Panc1 (cell line): ENCODE data around the gene PLBD1. TPM values are rescaled to one million over a fixed set of nuclear protein-coding genes. Genes with fewer than 3 reads are reported as not detected.

ENCODE experiments used
- ATAC-seq: fragments of 200-7000 bp; cut with Tn5 transposase; 2 replicates; pipeline ENCODE4 v1.9.1; 2020; ENCODE audit warnings: mild to moderate bottlenecking, moderate library complexity
- BruUV-seq: library from RNA; stranded (reverse); fragments of 400-500 nt; replicated peaks from 2 replicates; lab custom pipeline; 2021; lab: Mats Ljungman, UMichigan
- CTCF ChIA-PET: fragments of 300-600 bp; sonication (Branson Sonifier 250); formaldehyde crosslinking; loops from one replicate; lab custom pipeline; 2022; ENCODE audit warnings: antibody characterized with exemption; lab: Charles Lee
- POLR2A ChIA-PET: fragments of 300-600 bp; sonication (Branson Sonifier 250); formaldehyde crosslinking; loops from one replicate; lab custom pipeline; 2022; ENCODE audit warnings: antibody characterized with exemption; lab: Charles Lee
- DNase-seq: peaks from one replicate; pipeline ENCODE4 v3.0.0-alpha.2; 2010; ENCODE audit warnings: low read depth, low spot score
- H3K27ac ChIP-seq: 2 replicates; pipeline ENCODE4 v1.5.1; 2011; ENCODE audit warnings: mild to moderate bottlenecking, low read length, inconsistent platforms
- H3K27me3 ChIP-seq: fragments of 200-500 bp; sonication (Bioruptor generic); 2 replicates; pipeline ENCODE4 v1.6.0; 2014; ENCODE audit warnings: low read length, inconsistent platforms; ENCODE audit not compliant: control insufficient read depth, insufficient read depth
- H3K36me3 ChIP-seq: fragments of 200-500 bp; sonication (Bioruptor generic); 2 replicates; pipeline ENCODE4 v1.5.1; 2014; ENCODE audit warnings: inconsistent platforms, mild to moderate bottlenecking, low read length, moderate library complexity; ENCODE audit not compliant: control insufficient read depth, insufficient read depth
- H3K4me1 ChIP-seq: 2 replicates; pipeline ENCODE4 v1.5.1; 2011; ENCODE audit warnings: inconsistent platforms, mild to moderate bottlenecking, low read length, moderate library complexity; ENCODE audit not compliant: control insufficient read depth, insufficient read depth
- H3K4me3 ChIP-seq, 2 experiments: 2 replicates each; pipeline ENCODE4 v1.5.1; 2011 to 2012; ENCODE audit warnings: low read depth in 2 of 2, low read length in 2 of 2, mild to moderate bottlenecking in 2 of 2, inconsistent platforms in 1 of 2, moderate library complexity in 1 of 2
- H3K9me3 ChIP-seq: fragments of 200-500 bp; sonication (Bioruptor generic); 2 replicates; pipeline ENCODE4 v1.5.1; 2014; ENCODE audit warnings: low read depth, mild to moderate bottlenecking, inconsistent platforms, low read length, moderate library complexity; ENCODE audit not compliant: control insufficient read depth, insufficient read depth
- CTCF ChIP-seq: fragments of 450-650 bp; IDR thresholded peaks from 2 replicates; pipeline ENCODE4 v1.5.1; 2017; ENCODE audit warnings: mild to moderate bottlenecking
- POLR2AphosphoS5 ChIP-seq: IDR thresholded peaks from 2 replicates; pipeline ENCODE4 v1.6.1; 2012; ENCODE audit warnings: mild to moderate bottlenecking, low read depth, low read length, moderate library complexity
- SIN3A ChIP-seq: IDR thresholded peaks from 2 replicates; pipeline ENCODE4 v1.6.1; 2012; ENCODE audit warnings: low read depth, mild to moderate bottlenecking, low read length, moderate library complexity, borderline replicate concordance; ENCODE audit not compliant: insufficient read depth
- TCF7L2 ChIP-seq: IDR thresholded peaks from 2 replicates; pipeline ENCODE4 v1.6.1; 2011; ENCODE audit warnings: mild to moderate bottlenecking, low read depth, low read length, inconsistent platforms
- in situ Hi-C: cut with HindIII; loops from 2 replicates; pipeline ENCODE4 v1.10.0; 2016; ENCODE audit warnings: low sequenced_read_pairs, low pct_unique_long_range_greater_than_20kb
- intact Hi-C: fragments of 100-400 bp; cut with micrococcal nuclease; formaldehyde crosslinking; loops from one replicate; pipeline ENCODE4 v1.10.0; 2022; ENCODE audit not compliant: unreplicated experiment
- total RNA-seq: library from RNA; stranded (reverse); gene quantifications from one replicate; pipeline ENCODE4 v1.2.1, GENCODE V29; 2021; ENCODE audit not compliant: unreplicated experiment
- TF ChIP-seq, protein P1 (sequence below), 2 experiments: IDR thresholded peaks; 2 replicates each; pipeline ENCODE4 v1.6.1; 2011 to 2012; ENCODE audit warnings: low read depth in 2 of 2, control low read depth in 1 of 2, low read length in 1 of 2, mild to moderate bottlenecking in 1 of 2, moderate library complexity in 1 of 2; ENCODE audit not compliant: insufficient read depth in 1 of 2

PLBD1 gene
- total RNA-seq, 1 experiment from 2014 or later, result 37.8 TPM

DNA sequence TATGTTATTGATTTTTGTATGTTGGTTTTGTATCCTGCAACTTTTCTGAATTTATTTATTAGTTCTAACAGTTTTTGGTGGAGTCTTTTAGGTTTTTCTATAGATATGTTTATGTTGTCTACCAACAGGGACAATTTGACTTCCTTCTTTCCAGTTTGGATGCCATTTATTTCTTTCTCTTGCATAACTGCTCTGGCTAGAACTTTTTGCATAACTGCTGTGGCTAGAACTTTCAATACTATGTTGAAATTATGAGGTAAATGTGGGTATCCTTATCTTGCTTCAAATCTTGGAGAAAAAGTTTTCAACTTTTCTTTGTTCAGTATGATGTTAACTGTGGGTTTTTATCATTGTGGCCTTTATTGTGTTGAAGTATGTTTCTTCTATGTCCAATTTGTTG is 39.9 kb upstream of the PLBD1 start:
- POLR2A ChIA-PET, result no interaction called here
- in situ Hi-C loops (no loop called here), intact Hi-C loops (no loop called here)
- H3K27me3 ChIP-seq, result no peaks in the 10 kb centered on the region
- TF ChIP-seq, protein P1, sequence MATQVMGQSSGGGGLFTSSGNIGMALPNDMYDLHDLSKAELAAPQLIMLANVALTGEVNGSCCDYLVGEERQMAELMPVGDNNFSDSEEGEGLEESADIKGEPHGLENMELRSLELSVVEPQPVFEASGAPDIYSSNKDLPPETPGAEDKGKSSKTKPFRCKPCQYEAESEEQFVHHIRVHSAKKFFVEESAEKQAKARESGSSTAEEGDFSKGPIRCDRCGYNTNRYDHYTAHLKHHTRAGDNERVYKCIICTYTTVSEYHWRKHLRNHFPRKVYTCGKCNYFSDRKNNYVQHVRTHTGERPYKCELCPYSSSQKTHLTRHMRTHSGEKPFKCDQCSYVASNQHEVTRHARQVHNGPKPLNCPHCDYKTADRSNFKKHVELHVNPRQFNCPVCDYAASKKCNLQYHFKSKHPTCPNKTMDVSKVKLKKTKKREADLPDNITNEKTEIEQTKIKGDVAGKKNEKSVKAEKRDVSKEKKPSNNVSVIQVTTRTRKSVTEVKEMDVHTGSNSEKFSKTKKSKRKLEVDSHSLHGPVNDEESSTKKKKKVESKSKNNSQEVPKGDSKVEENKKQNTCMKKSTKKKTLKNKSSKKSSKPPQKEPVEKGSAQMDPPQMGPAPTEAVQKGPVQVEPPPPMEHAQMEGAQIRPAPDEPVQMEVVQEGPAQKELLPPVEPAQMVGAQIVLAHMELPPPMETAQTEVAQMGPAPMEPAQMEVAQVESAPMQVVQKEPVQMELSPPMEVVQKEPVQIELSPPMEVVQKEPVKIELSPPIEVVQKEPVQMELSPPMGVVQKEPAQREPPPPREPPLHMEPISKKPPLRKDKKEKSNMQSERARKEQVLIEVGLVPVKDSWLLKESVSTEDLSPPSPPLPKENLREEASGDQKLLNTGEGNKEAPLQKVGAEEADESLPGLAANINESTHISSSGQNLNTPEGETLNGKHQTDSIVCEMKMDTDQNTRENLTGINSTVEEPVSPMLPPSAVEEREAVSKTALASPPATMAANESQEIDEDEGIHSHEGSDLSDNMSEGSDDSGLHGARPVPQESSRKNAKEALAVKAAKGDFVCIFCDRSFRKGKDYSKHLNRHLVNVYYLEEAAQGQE (IDR thresholded peaks at IDR 0.05; ENCODE audit: insufficient read depth in 1 of 2, low read depth in 2 of 2, low read length in 1 of 2), result no peak
- no peak for TF ChIP-seq POLR2AphosphoS5
- no peak for TF ChIP-seq SIN3A
- TF ChIP-seq TCF7L2, result no peak
- TF ChIP-seq CTCF, result no peak
- ATAC-seq (no peak), DNase-seq (no peak)
- BruUV-seq, result no TSS peak
- H3K4me3 ChIP-seq, result no peak overlapping the region
- peaks cover 15% of the 10 kb centered on the region; the same call in 1 of the 2 replicates for H3K9me3 ChIP-seq
- CTCF ChIA-PET, result no interaction called here
- no peaks in the 10 kb centered on the region for H3K4me1 ChIP-seq
- H3K36me3 ChIP-seq, result no peaks in the 10 kb centered on the region
- no peak overlapping the region for H3K27ac ChIP-seq

- POLR2A ChIA-PET, result no interaction called here
- no TSS peak for BruUV-seq
- Histone ChIP-seq H3K4me1 (no peaks in the 10 kb centered on the region), H3K4me3 (no peak overlapping the region), H3K27ac (no peak overlapping the region), H3K36me3 (no peaks in the 10 kb centered on the region), H3K27me3 (no peaks in the 10 kb centered on the region), H3K9me3 (peaks cover 15% of the 10 kb centered on the region; the same call in 1 of the 2 replicates)
- CTCF ChIA-PET, result no interaction called here
- no peak for ATAC-seq
- TF ChIP-seq POLR2AphosphoS5, result no peak
- TF ChIP-seq SIN3A, result no peak
- TF ChIP-seq, protein P1 (IDR thresholded peaks at IDR 0.05; ENCODE audit: insufficient read depth in 1 of 2, low read depth in 2 of 2, low read length in 1 of 2), result no peak
- no peak for TF ChIP-seq CTCF
- no peak for TF ChIP-seq TCF7L2
- no peak for DNase-seq
- in situ Hi-C loops, result no loop called here
- intact Hi-C loops, result no loop called here
These were observed 37.8 kb upstream of the PLBD1 start for GRCh38 chr12:14605401-14605989.
